Measurements from ENCODE around the gene SORCS3. TPM values are rescaled to one million over a fixed set of nuclear protein-coding genes. Genes with fewer than 3 reads are reported as not detected.

The SORCS3 gene
- total and polyA plus RNA-seq, 4 donors, result 0.14 TPM; not detected in 3

GRCh38 chr10:104988686-104989085, 347.6 kb downstream of the SORCS3 start:
- no peak for TF ChIP-seq CTCF (IDR thresholded peaks at IDR 0.05; ENCODE audit: control extremely low read depth, extremely low read depth)
- Histone ChIP-seq H3K27ac (ENCODE audit: low read depth in 1 of 2, low read length in 1 of 2) (no peak overlapping the region), H3K9me3 (ENCODE audit: control insufficient read depth in 4 of 4, insufficient read depth in 3 of 4, low read length in 3 of 4) (peaks cover 0 to 3% (median 0%) of the 10 kb centered on the region in 4 donors), H3K4me1 (ENCODE audit: control insufficient read depth in 5 of 5, insufficient read depth in 5 of 5, low read length in 5 of 5) (no peaks in the 10 kb centered on the region), H3K4me3 (no peak overlapping the region), H3K36me3 (ENCODE audit: control insufficient read depth in 4 of 4, insufficient read depth in 4 of 4, low read length in 4 of 4) (no peaks in the 10 kb centered on the region), H3K9ac (ENCODE audit: insufficient read depth in 1 of 2, low read length in 2 of 2) (no peak overlapping the region), H3K27me3 (ENCODE audit: control insufficient read depth in 3 of 3, insufficient read depth in 3 of 3, low read length in 2 of 3) (no peaks in the 10 kb centered on the region)
- WGBS, 2 donors, result 76 to 89% methylated on average over 1 of the region's 1 CpG
- DNase-seq, result no peak
- no peak for ATAC-seq (ENCODE audit: insufficient read depth, low FRiP score)

GRCh38 chr10:104989880-104990279, 348.8 kb downstream of the SORCS3 start:
- peaks cover 0 to 3% (median 0%) of the 10 kb centered on the region in 4 donors for H3K9me3 ChIP-seq (ENCODE audit: control insufficient read depth in 4 of 4, insufficient read depth in 3 of 4, low read length in 3 of 4)
- TF ChIP-seq CTCF (IDR thresholded peaks at IDR 0.05; ENCODE audit: control extremely low read depth, extremely low read depth), result no peak
- ATAC-seq (ENCODE audit: insufficient read depth, low FRiP score), result no peak
- no peaks in the 10 kb centered on the region for H3K4me1 ChIP-seq (ENCODE audit: control insufficient read depth in 5 of 5, insufficient read depth in 5 of 5, low read length in 5 of 5)
- no peak overlapping the region for H3K9ac ChIP-seq (ENCODE audit: insufficient read depth in 1 of 2, low read length in 2 of 2)
- no peak for DNase-seq
- H3K27me3 ChIP-seq (ENCODE audit: control insufficient read depth in 3 of 3, insufficient read depth in 3 of 3, low read length in 2 of 3), result no peaks in the 10 kb centered on the region
- no peak overlapping the region for H3K4me3 ChIP-seq
- no peaks in the 10 kb centered on the region for H3K36me3 ChIP-seq (ENCODE audit: control insufficient read depth in 4 of 4, insufficient read depth in 4 of 4, low read length in 4 of 4)
- no peak overlapping the region for H3K27ac ChIP-seq (ENCODE audit: low read depth in 1 of 2, low read length in 1 of 2)

DNA sequence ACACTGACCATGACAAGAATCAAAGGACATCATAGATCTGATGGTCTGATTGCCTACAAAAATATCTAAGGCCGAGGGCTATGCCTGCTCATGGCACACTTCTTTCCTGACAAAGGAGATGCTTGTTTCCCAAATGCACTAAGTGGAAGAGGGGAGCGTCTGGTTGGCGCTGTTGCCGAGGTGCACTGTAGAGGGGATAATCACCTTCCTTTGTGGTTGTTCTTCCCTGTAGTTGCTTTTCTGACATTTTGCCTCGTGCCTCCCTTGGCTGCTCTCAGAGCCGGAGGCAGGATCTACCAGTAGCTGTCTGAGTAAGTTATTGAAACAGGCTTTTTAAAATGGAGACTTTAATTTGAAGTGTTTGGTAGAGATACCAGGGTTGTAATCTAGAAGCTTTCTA, 352.0 kb downstream of the SORCS3 start:
- no peak for DNase-seq
- Histone ChIP-seq H3K9me3 (ENCODE audit: control insufficient read depth in 4 of 4, insufficient read depth in 3 of 4, low read length in 3 of 4) (no peaks in the 10 kb centered on the region), H3K36me3 (ENCODE audit: control insufficient read depth in 4 of 4, insufficient read depth in 4 of 4, low read length in 4 of 4) (no peaks in the 10 kb centered on the region), H3K4me1 (ENCODE audit: control insufficient read depth in 5 of 5, insufficient read depth in 5 of 5, low read length in 5 of 5) (no peaks in the 10 kb centered on the region), H3K27ac (ENCODE audit: low read depth in 1 of 2, low read length in 1 of 2) (no peak overlapping the region), H3K4me3 (no peak overlapping the region), H3K9ac (ENCODE audit: insufficient read depth in 1 of 2, low read length in 2 of 2) (no peak overlapping the region), H3K27me3 (ENCODE audit: control insufficient read depth in 3 of 3, insufficient read depth in 3 of 3, low read length in 2 of 3) (no peaks in the 10 kb centered on the region)
- 73 to 81% methylated on average over 6 of the region's 6 CpGs for WGBS, 2 donors
- ATAC-seq (ENCODE audit: insufficient read depth, low FRiP score), result no peak
- no peak for TF ChIP-seq CTCF (IDR thresholded peaks at IDR 0.05; ENCODE audit: control extremely low read depth, extremely low read depth)

DNA sequence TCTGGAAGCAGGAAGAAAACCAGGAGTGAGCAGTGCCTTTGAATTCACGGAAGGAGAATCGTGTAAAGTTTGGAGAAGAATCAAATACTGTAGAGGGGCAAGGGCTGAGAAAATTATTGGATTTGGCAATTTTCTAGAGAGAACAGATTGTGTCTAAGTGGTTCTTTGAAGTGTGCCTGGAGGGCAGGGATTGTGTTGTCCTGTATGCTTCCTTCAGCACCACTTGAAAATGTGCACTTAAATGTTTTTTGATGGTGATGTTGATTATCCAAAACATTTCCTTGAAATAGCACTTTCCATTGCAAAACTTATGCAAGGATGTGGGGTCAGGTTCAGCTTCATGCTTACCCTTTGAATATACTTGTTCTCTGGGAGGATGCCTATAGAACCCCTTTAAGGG, 360.2 kb downstream of the SORCS3 start:
- DNase-seq, result no peak
- no peaks in the 10 kb centered on the region for H3K4me1 ChIP-seq (ENCODE audit: control insufficient read depth in 5 of 5, insufficient read depth in 5 of 5, low read length in 5 of 5)
- no peak overlapping the region for H3K4me3 ChIP-seq
- no peak for ATAC-seq (ENCODE audit: insufficient read depth, low FRiP score)
- H3K27ac ChIP-seq (ENCODE audit: low read depth in 1 of 2, low read length in 1 of 2), result no peak overlapping the region
- H3K27me3 ChIP-seq (ENCODE audit: control insufficient read depth in 3 of 3, insufficient read depth in 3 of 3, low read length in 2 of 3), result no peaks in the 10 kb centered on the region
- H3K9me3 ChIP-seq (ENCODE audit: control insufficient read depth in 4 of 4, insufficient read depth in 3 of 4, low read length in 3 of 4), result no peaks in the 10 kb centered on the region
- WGBS, 2 donors, result 66 to 87% methylated on average over 2 of the region's 2 CpGs
- H3K9ac ChIP-seq (ENCODE audit: insufficient read depth in 1 of 2, low read length in 2 of 2), result no peak overlapping the region
- TF ChIP-seq CTCF (IDR thresholded peaks at IDR 0.05; ENCODE audit: control extremely low read depth, extremely low read depth), result no peak
- no peaks in the 10 kb centered on the region for H3K36me3 ChIP-seq (ENCODE audit: control insufficient read depth in 4 of 4, insufficient read depth in 4 of 4, low read length in 4 of 4)

Measured in lung (tissue), 12 donors.